HEK293 (cell line): ENCODE results near the gene CLN6.

Source experiments
- CTCF ChIA-PET: fragments of 350-600 bp; formaldehyde crosslinking; extraction: SDS; loops from one replicate; lab custom pipeline; 2021; ENCODE audit warnings: antibody characterized with exemption; lab: Yijun Ruan, JAX
- POLR2A ChIA-PET: fragments of 300-600 bp; formaldehyde crosslinking; extraction: SDS; loops from one replicate; lab custom pipeline; 2020; ENCODE audit warnings: antibody characterized with exemption, inconsistent platforms; lab: Yijun Ruan, JAX
- H3K27ac ChIP-seq: fragments of 200-500 bp; sonication (Bioruptor generic); 2 replicates; pipeline ENCODE4 v1.5.1; 2014; ENCODE audit warnings: low read depth, low read length, control low read depth, inconsistent platforms; ENCODE audit errors: extremely low read depth
- H3K36me3 ChIP-seq, 2 experiments: fragments of 200-500 bp in 1 of 2; sonication (Bioruptor generic) in 1 of 2; 1 replicate in 1 of 2; 2 replicates in 1 of 2; pipeline ENCODE4 v1.5.1; 2014 to 2017; ENCODE audit warnings: inconsistent platforms in 2 of 2, low read length in 2 of 2; ENCODE audit not compliant: control insufficient read depth in 2 of 2, insufficient read depth in 1 of 2
- H3K4me1 ChIP-seq: fragments of 200-500 bp; sonication (Bioruptor generic); 2 replicates; pipeline ENCODE4 v1.5.1; 2014; ENCODE audit warnings: mild to moderate bottlenecking, low read length, inconsistent platforms; ENCODE audit not compliant: control insufficient read depth, insufficient read depth
- H3K4me3 ChIP-seq: 2 replicates; pipeline ENCODE4 v1.5.1; 2011; ENCODE audit warnings: low read depth, mild to moderate bottlenecking, control low read depth, low read length, moderate library complexity
- H3K9me3 ChIP-seq: fragments of 200-500 bp; sonication (Bioruptor generic); 2 replicates; pipeline ENCODE4 v1.5.1; 2014; ENCODE audit warnings: low read depth, low read length, inconsistent platforms; ENCODE audit not compliant: control insufficient read depth, insufficient read depth
- EGR2 ChIP-seq: fragments of 450-650 bp; formaldehyde crosslinking; IDR thresholded peaks from 2 replicates; pipeline ENCODE4 v1.5.1; 2016; ENCODE audit warnings: low read depth, missing biosample characterization, missing genetic modification characterization
- HOXC10 ChIP-seq: sonication (generic); formaldehyde crosslinking; IDR thresholded peaks from 2 replicates; pipeline ENCODE4 v1.8.1; 2023; ENCODE audit warnings: mild to moderate bottlenecking, missing genetic modification reagents
- KLF10 ChIP-seq: fragments of 450-650 bp; IDR thresholded peaks from 2 replicates; pipeline ENCODE4 v1.5.1; 2018; ENCODE audit warnings: missing biosample characterization, mild to moderate bottlenecking, missing genetic modification characterization
- SCRT1 ChIP-seq: fragments of 450-650 bp; formaldehyde crosslinking; IDR thresholded peaks from 2 replicates; pipeline ENCODE4 v1.5.1; 2016; ENCODE audit warnings: missing biosample characterization, missing genetic modification characterization, borderline replicate concordance
- SP2 ChIP-seq: fragments of 450-650 bp; formaldehyde crosslinking; IDR thresholded peaks from 2 replicates; pipeline ENCODE4 v1.5.1; 2016; ENCODE audit warnings: missing biosample characterization, missing genetic modification characterization
- SP3 ChIP-seq: fragments of 450-650 bp; formaldehyde crosslinking; IDR thresholded peaks from 2 replicates; pipeline ENCODE4 v1.5.1; 2016; ENCODE audit warnings: missing biosample characterization, missing genetic modification characterization
- SP7 ChIP-seq: fragments of 450-650 bp; formaldehyde crosslinking; IDR thresholded peaks from 2 replicates; pipeline ENCODE4 v1.5.1; 2016; ENCODE audit warnings: missing biosample characterization, missing genetic modification characterization
- TRIM28 ChIP-seq: IDR thresholded peaks from 2 replicates; pipeline ENCODE4 v1.6.1; 2011; ENCODE audit warnings: low read length, control low read depth, borderline replicate concordance
- ZBTB21 ChIP-seq: fragments of 450-650 bp; formaldehyde crosslinking; IDR thresholded peaks from 2 replicates; pipeline ENCODE4 v1.5.1; 2017; ENCODE audit warnings: missing biosample characterization, missing genetic modification characterization
- ZFHX2 ChIP-seq: fragments of 450-650 bp; formaldehyde crosslinking; conservative IDR thresholded peaks from 2 replicates; pipeline ENCODE4 v1.5.1; 2016; ENCODE audit warnings: missing biosample characterization, missing genetic modification characterization
- ZFP3 ChIP-seq: fragments of 450-650 bp; formaldehyde crosslinking; IDR thresholded peaks from 2 replicates; pipeline ENCODE4 v1.5.1; 2016; ENCODE audit warnings: low read depth, missing biosample characterization, missing genetic modification characterization
- ZNF10 ChIP-seq: fragments of 450-650 bp; formaldehyde crosslinking; IDR thresholded peaks from 2 replicates; pipeline ENCODE4 v1.5.1; 2017; ENCODE audit warnings: missing biosample characterization, missing genetic modification characterization
- ZNF169 ChIP-seq: fragments of 450-650 bp; formaldehyde crosslinking; IDR thresholded peaks from 2 replicates; pipeline ENCODE4 v1.5.1; 2016; ENCODE audit warnings: missing biosample characterization, missing genetic modification characterization
- ZNF19 ChIP-seq: fragments of 450-650 bp; formaldehyde crosslinking; IDR thresholded peaks from 2 replicates; pipeline ENCODE4; 2016; ENCODE audit warnings: missing biosample characterization, missing genetic modification characterization, low read depth
- ZNF2 ChIP-seq: fragments of 450-650 bp; formaldehyde crosslinking; IDR thresholded peaks from 2 replicates; pipeline ENCODE4 v1.5.1; 2016; ENCODE audit warnings: missing biosample characterization, missing genetic modification characterization
- ZNF214 ChIP-seq: fragments of 450-650 bp; formaldehyde crosslinking; IDR thresholded peaks from 2 replicates; pipeline ENCODE4 v1.5.1; 2017; ENCODE audit warnings: missing biosample characterization, mild to moderate bottlenecking, missing genetic modification characterization, borderline replicate concordance
- ZNF221 ChIP-seq: fragments of 450-650 bp; formaldehyde crosslinking; IDR thresholded peaks from 2 replicates; pipeline ENCODE4 v1.5.1; 2017; ENCODE audit warnings: missing biosample characterization, missing genetic modification characterization, borderline replicate concordance
- ZNF266 ChIP-seq: fragments of 450-650 bp; formaldehyde crosslinking; IDR thresholded peaks from 2 replicates; pipeline ENCODE4 v1.5.1; 2016; ENCODE audit warnings: missing biosample characterization, missing genetic modification characterization, low read depth
- ZNF292 ChIP-seq: fragments of 450-650 bp; formaldehyde crosslinking; IDR thresholded peaks from 2 replicates; pipeline ENCODE4 v1.5.1; 2016; ENCODE audit warnings: low read depth, missing biosample characterization, missing genetic modification characterization, borderline replicate concordance
- ZNF426 ChIP-seq: fragments of 450-650 bp; formaldehyde crosslinking; IDR thresholded peaks from 2 replicates; pipeline ENCODE4 v1.5.1; 2017; ENCODE audit warnings: missing biosample characterization, missing genetic modification characterization, mild to moderate bottlenecking, inconsistent platforms, moderate library complexity
- ZNF449 ChIP-seq: fragments of 450-650 bp; formaldehyde crosslinking; IDR thresholded peaks from 2 replicates; pipeline ENCODE4 v1.5.1; 2017; ENCODE audit warnings: missing biosample characterization, mild to moderate bottlenecking, missing genetic modification characterization, moderate library complexity
- ZNF561 ChIP-seq: fragments of 450-650 bp; IDR thresholded peaks from 2 replicates; pipeline ENCODE4 v1.5.1; 2018; ENCODE audit warnings: missing biosample characterization, missing genetic modification characterization, borderline replicate concordance
- ZNF571 ChIP-seq: fragments of 450-650 bp; formaldehyde crosslinking; IDR thresholded peaks from 2 replicates; pipeline ENCODE4 v1.5.0; 2017; ENCODE audit warnings: missing biosample characterization, missing genetic modification characterization
- ZNF621 ChIP-seq: fragments of 450-650 bp; formaldehyde crosslinking; IDR thresholded peaks from 2 replicates; pipeline ENCODE4 v1.5.1; 2017; ENCODE audit warnings: missing biosample characterization, missing genetic modification characterization
- ZNF629 ChIP-seq: fragments of 450-650 bp; formaldehyde crosslinking; IDR thresholded peaks from 2 replicates; pipeline ENCODE4 v1.5.1; 2017; ENCODE audit warnings: missing biosample characterization, missing genetic modification characterization
- ZNF660 ChIP-seq: fragments of 450-650 bp; IDR thresholded peaks from 2 replicates; pipeline ENCODE4 v1.5.1; 2018; ENCODE audit warnings: missing biosample characterization, mild to moderate bottlenecking, missing genetic modification characterization
- ZNF677 ChIP-seq: fragments of 450-650 bp; IDR thresholded peaks from 2 replicates; pipeline ENCODE4 v1.5.0; 2018; ENCODE audit warnings: missing biosample characterization, mild to moderate bottlenecking, missing genetic modification characterization, moderate library complexity
- ZNF791 ChIP-seq: fragments of 450-650 bp; formaldehyde crosslinking; IDR thresholded peaks from 2 replicates; pipeline ENCODE4 v1.5.1; 2016; ENCODE audit warnings: missing biosample characterization, missing genetic modification characterization
- ZNF792 ChIP-seq: fragments of 450-650 bp; formaldehyde crosslinking; IDR thresholded peaks from 2 replicates; pipeline ENCODE4 v1.5.1; 2016; ENCODE audit warnings: missing biosample characterization, missing genetic modification characterization
- TF ChIP-seq, protein P1 (sequence below): fragments of 450-650 bp; formaldehyde crosslinking; IDR thresholded peaks from 2 replicates; pipeline ENCODE4 v1.5.1; 2017; ENCODE audit warnings: missing biosample characterization, missing genetic modification characterization
- TF ChIP-seq, protein P2 (sequence below): fragments of 450-650 bp; formaldehyde crosslinking; IDR thresholded peaks from 2 replicates; pipeline ENCODE4 v1.5.1; 2017; ENCODE audit warnings: missing biosample characterization, missing genetic modification characterization
- TF ChIP-seq, protein P3 (sequence below): fragments of 450-650 bp; formaldehyde crosslinking; IDR thresholded peaks from 2 replicates; pipeline ENCODE4 v1.5.1; 2016; ENCODE audit warnings: missing biosample characterization, missing genetic modification characterization
- TF ChIP-seq, protein P4 (sequence below): fragments of 450-650 bp; formaldehyde crosslinking; IDR thresholded peaks from 2 replicates; pipeline ENCODE4 v1.5.1; 2016; ENCODE audit warnings: missing biosample characterization, missing genetic modification characterization

The CLN6 gene

GRCh38 chr15:68272721-68273271 is 43.3 kb upstream of the CLN6 start (continued):
- TF ChIP-seq ZNF292 (tag by site-specific recombination) (no peak), ZBTB21 (tag by site-specific recombination) (0 out of 2 replicates have a peak, but pooled peaks have one; percentile 26), EGR2 (peak; percentile 97), ZNF791 (tag by site-specific recombination) (no peak), ZNF660 (0 out of 2 replicates have a peak, but pooled peaks have one; percentile 21), SP3 (tag by site-specific recombination) (no peak), ZNF792 (peak; percentile 82), ZFHX2 (tag by site-specific recombination) (peak; percentile 99), ZFP3 (no peak), ZNF221 (tag by site-specific recombination) (no peak), HOXC10 (no peak), ZNF561 (no peak), ZNF677 (tag by site-specific recombination) (no peak), SP2 (tag by site-specific recombination) (no peak), SP7 (tag by site-specific recombination) (peak; percentile 91), ZNF214 (tag by site-specific recombination) (no peak), ZNF629 (tag by site-specific recombination) (peak; percentile 54; the same call in 1 of the 2 replicates), ZNF426 (no peak), ZNF10 (no peak)
- TF ChIP-seq, protein P1, sequence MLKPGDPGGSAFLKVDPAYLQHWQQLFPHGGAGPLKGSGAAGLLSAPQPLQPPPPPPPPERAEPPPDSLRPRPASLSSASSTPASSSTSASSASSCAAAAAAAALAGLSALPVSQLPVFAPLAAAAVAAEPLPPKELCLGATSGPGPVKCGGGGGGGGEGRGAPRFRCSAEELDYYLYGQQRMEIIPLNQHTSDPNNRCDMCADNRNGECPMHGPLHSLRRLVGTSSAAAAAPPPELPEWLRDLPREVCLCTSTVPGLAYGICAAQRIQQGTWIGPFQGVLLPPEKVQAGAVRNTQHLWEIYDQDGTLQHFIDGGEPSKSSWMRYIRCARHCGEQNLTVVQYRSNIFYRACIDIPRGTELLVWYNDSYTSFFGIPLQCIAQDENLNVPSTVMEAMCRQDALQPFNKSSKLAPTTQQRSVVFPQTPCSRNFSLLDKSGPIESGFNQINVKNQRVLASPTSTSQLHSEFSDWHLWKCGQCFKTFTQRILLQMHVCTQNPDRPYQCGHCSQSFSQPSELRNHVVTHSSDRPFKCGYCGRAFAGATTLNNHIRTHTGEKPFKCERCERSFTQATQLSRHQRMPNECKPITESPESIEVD (tag by site-specific recombination), result no peak

GRCh38 chr15:68271854-68272471 is 42.4 kb upstream of the CLN6 start:
- Histone ChIP-seq H3K4me3 (peak overlapping the region; percentile 6; the same call in 1 of the 2 replicates), H3K9me3 (no peaks in the 10 kb centered on the region), H3K4me1 (peaks cover 11% of the 10 kb centered on the region), H3K27ac (peak overlapping the region; percentile 58), H3K36me3 (no peaks in the 10 kb centered on the region)
- ChIA-PET POLR2A (interaction anchor here (0.9 to 1.0 kb wide), 2 partner anchors 17 to 23 kb away, joined by 3 to 4 read pairs; no protein-coding TSS in a partner anchor), CTCF (interaction anchor here (0.9 to 2.7 kb wide), 2 partner anchors 19 to 34 kb away, joined by 3 to 21 read pairs; no protein-coding TSS in a partner anchor)
- TF ChIP-seq ZNF2 (tag by site-specific recombination), result peak; percentile 50; the same call in 1 of the 2 replicates
- no peak for TF ChIP-seq SCRT1 (tag by site-specific recombination)
- no peak for TF ChIP-seq ZNF621 (tag by site-specific recombination)
- TF ChIP-seq ZNF19 (tag by site-specific recombination), result no peak
- no peak for TF ChIP-seq ZNF266
- peak; percentile 56 for TF ChIP-seq SP2 (tag by site-specific recombination)
- TF ChIP-seq, protein P2, sequence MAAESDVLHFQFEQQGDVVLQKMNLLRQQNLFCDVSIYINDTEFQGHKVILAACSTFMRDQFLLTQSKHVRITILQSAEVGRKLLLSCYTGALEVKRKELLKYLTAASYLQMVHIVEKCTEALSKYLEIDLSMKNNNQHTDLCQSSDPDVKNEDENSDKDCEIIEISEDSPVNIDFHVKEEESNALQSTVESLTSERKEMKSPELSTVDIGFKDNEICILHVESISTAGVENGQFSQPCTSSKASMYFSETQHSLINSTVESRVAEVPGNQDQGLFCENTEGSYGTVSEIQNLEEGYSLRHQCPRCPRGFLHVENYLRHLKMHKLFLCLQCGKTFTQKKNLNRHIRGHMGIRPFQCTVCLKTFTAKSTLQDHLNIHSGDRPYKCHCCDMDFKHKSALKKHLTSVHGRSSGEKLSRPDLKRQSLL (tag by site-specific recombination), result no peak
- TF ChIP-seq TRIM28, result peak; percentile 66; the same call in 1 of the 2 replicates
- TF ChIP-seq ZNF449 (tag by site-specific recombination), result no peak
- no peak for TF ChIP-seq ZNF169 (tag by site-specific recombination)
- TF ChIP-seq KLF10, result no peak
- TF ChIP-seq ZNF792, result no peak
- TF ChIP-seq, protein P3, sequence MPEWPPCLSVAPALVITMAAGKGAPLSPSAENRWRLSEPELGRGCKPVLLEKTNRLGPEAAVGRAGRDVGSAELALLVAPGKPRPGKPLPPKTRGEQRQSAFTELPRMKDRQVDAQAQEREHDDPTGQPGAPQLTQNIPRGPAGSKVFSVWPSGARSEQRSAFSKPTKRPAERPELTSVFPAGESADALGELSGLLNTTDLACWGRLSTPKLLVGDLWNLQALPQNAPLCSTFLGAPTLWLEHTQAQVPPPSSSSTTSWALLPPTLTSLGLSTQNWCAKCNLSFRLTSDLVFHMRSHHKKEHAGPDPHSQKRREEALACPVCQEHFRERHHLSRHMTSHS, result no peak
- TF ChIP-seq, protein P4, sequence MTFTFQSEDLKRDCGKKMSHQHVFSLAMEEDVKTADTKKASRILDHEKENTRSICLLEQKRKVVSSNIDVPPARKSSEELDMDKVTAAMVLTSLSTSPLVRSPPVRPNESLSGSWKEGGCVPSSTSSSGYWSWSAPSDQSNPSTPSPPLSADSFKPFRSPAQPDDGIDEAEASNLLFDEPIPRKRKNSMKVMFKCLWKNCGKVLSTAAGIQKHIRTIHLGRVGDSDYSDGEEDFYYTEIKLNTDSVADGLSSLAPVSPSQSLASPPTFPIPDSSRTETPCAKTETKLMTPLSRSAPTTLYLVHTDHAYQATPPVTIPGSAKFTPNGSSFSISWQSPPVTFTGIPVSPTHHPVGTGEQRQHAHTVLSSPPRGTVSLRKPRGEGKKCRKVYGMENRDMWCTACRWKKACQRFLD (tag by site-specific recombination), result no peak
- TF ChIP-seq ZNF571, result no peak
- TF ChIP-seq ZBTB21 (tag by site-specific recombination), result peak; percentile 56; the same call in 1 of the 2 replicates
